Endothelial cell of umbilical vein (primary cell): ENCODE results near the gene HASPIN.
"Not testable (repeated sequence)": the region's sequence is repeated elsewhere in the genome, so short reads cannot be mapped to it uniquely, and the experiment has no call there.

Source experiments
- CTCF ChIP-seq, 2 donors: IDR thresholded peaks; 1 replicate in 1 of 2; 2 replicates in 1 of 2; pipeline ENCODE4 v1.5.1; 2011; ENCODE audit warnings: low read length in 2 of 2, mild to moderate bottlenecking in 2 of 2, moderate library complexity in 2 of 2, control low read depth in 1 of 2, inconsistent platforms in 1 of 2, low read depth in 1 of 2; ENCODE audit not compliant: insufficient read depth in 1 of 2; ENCODE audit errors: extremely low read depth in 1 of 2
- POLR2A ChIP-seq: IDR thresholded peaks from 2 replicates; pipeline ENCODE4 v1.6.1; 2012; ENCODE audit warnings: low read depth, mild to moderate bottlenecking, control low read depth, low read length
- POLR2AphosphoS5 ChIP-seq: IDR thresholded peaks from 2 replicates; pipeline ENCODE4 v1.6.1; 2012; ENCODE audit warnings: low read depth, mild to moderate bottlenecking, control low read depth, low read length, moderate library complexity; ENCODE audit not compliant: insufficient read depth
- TF ChIP-seq, protein P1 (sequence below): IDR thresholded peaks from 2 replicates; pipeline ENCODE4 v1.6.1; 2011; ENCODE audit not compliant: insufficient read depth, insufficient read length

DNA sequence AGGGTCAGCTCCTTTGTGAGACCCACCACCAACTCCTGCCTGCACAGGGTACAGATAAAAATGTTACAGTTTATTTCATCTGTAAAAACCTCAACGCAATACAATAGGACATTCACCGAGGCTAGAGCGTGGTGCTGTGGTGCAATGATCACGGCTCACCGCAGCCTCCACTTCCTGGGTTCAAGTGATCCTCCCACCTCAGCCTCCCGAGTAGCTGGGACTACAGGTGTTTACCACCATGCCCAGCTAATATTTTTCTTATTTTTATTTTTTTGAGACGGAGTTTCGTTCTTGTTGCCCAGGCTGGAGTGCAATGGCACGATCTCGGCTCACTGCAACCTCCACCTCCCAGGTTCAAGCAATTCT is 11.2 kb downstream of the HASPIN start:
- not testable (repeated sequence) for TF ChIP-seq POLR2AphosphoS5; CTCF (IDR thresholded peaks at IDR 0.05; ENCODE audit: extremely low read depth in 1 of 2, insufficient read depth in 1 of 2, low read depth in 1 of 2, low read length in 2 of 2); POLR2A
- TF ChIP-seq, protein P1, sequence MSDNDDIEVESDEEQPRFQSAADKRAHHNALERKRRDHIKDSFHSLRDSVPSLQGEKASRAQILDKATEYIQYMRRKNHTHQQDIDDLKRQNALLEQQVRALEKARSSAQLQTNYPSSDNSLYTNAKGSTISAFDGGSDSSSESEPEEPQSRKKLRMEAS = not testable (repeated sequence)
